NB4 (cell line): ENCODE measurements around the gene GOLGA1.

Experiments
- CTCF ChIP-seq: IDR thresholded peaks from one replicate; pipeline ENCODE4 v1.5.1; 2012; ENCODE audit warnings: low read depth, low read length
- MAX ChIP-seq: IDR thresholded peaks from 2 replicates; pipeline ENCODE4 v1.6.1; 2011; ENCODE audit warnings: low read depth, low read length
- POLR2A ChIP-seq: IDR thresholded peaks from 2 replicates; pipeline ENCODE4 v1.6.1; 2011; ENCODE audit warnings: mild to moderate bottlenecking; ENCODE audit not compliant: insufficient read length; ENCODE audit errors: extremely low read depth

GRCh38 chr9:124853605-124854143 is 87.2 kb downstream of the GOLGA1 start:
- no peak for TF ChIP-seq CTCF
- TF ChIP-seq POLR2A, result no peak
- TF ChIP-seq MAX, result no peak
